Activated naive CD8-positive, alpha-beta T cell treated with anti-CD3 and anti-CD28 coated beads, Interleukin-2, amount 50 U/mL, for 24 hours (primary cell): Measurements from ENCODE around the gene PURB.
"Not testable (repeated sequence)": the region's sequence is repeated elsewhere in the genome, so short reads cannot be mapped to it uniquely, and the experiment has no call there.

Source experiments
- ATAC-seq: fragments of 150-1000 bp; cut with Tn5 transposase; one replicate; pipeline ENCODE4 v1.10.0; 2021
- DNase-seq: peaks from one replicate; pipeline ENCODE4 v3.0.0; 2021
- H3K27ac Mint-ChIP-seq: one replicate; pipeline ENCODE4 v1.8.0; 2021; ENCODE audit warnings: mild to moderate bottlenecking, mixed read lengths
- H3K27me3 Mint-ChIP-seq: one replicate; pipeline ENCODE4 v1.8.0; 2021; ENCODE audit warnings: mixed read lengths
- H3K36me3 Mint-ChIP-seq: one replicate; pipeline ENCODE4 v1.8.0; 2021; ENCODE audit warnings: low read depth, mixed read lengths
- H3K4me1 Mint-ChIP-seq: one replicate; pipeline ENCODE4 v1.8.0; 2021; ENCODE audit warnings: mixed read lengths
- H3K4me3 Mint-ChIP-seq: one replicate; pipeline ENCODE4 v1.8.0; 2021; ENCODE audit warnings: mild to moderate bottlenecking, moderate library complexity, mixed read lengths
- H3K9me3 Mint-ChIP-seq: one replicate; pipeline ENCODE4 v1.8.0; 2021; ENCODE audit warnings: mixed read lengths

PURB gene

DNA sequence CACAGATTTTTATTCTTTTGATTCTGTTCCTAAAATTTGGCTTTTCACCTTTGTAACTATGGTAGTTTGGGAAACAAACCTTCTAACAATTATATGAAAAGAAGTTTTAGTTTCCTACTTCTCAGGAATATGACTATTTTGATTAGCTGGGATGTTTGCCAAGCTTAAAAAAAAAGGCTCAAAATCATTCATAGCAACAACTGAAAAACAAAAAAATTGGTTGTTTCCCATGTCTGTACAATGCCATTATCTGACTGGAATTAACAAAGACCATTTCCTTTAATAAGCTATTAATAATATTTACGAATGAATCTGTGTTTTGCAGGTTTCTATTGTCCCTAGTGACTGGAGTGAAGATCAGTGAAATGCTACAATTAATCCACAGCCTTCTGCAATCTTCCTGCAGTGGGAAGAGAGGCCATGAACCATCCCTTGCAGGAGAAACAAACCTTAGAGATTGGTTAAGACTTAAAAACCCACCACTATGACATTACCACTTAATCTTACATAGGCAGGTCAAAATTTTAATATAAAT, 4.2 kb downstream of the PURB start:
- DNase-seq (no peak), ATAC-seq (no peak)
- Mint-ChIP-seq H3K27me3 (no peaks in the 10 kb centered on the region), H3K36me3 (peaks cover 59% of the 10 kb centered on the region), H3K4me1 (peaks cover 63% of the 10 kb centered on the region), H3K9me3 (no peaks in the 10 kb centered on the region), H3K4me3 (peak overlapping the region; percentile 95), H3K27ac (peak overlapping the region; percentile 71)

DNA sequence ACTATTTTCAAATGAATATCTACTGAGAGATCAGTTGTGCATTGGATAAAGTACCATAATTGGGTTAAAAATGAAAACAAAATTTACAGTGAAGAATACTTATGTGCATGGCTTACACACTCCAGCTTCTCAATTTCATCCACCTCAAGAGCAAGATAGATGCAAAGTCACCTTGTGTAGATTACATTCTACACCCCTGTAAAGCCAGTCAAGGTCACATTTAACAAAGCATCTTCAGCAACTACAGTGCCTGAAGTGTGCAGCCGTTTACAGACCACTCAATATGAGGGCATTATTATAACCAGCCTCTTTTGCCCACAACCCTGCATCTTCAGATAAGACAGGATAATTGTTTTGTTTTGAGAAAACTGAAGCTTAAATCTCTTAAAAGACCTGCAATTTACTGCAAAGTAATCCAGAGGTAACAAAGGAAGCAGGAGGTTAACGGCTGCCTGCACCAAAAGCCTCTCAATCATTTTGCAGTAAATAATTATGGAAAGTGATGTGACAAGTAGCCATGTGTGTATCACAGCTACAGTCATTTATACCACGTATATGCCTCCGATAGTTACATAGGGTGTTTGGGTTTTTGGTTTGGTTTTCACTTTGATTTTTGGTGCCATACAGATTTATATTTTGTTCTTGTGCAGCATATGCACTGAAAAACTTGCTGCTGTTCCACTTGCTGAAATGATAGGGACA, 4.9 kb downstream of the PURB start:
- H3K9me3 Mint-ChIP-seq, result no peaks in the 10 kb centered on the region
- H3K36me3 Mint-ChIP-seq, result peaks cover 59% of the 10 kb centered on the region
- no peaks in the 10 kb centered on the region for H3K27me3 Mint-ChIP-seq
- peaks cover 61% of the 10 kb centered on the region for H3K4me1 Mint-ChIP-seq
- ATAC-seq, result no peak
- peak overlapping the region; percentile 12 for H3K27ac Mint-ChIP-seq
- no peak for DNase-seq
- H3K4me3 Mint-ChIP-seq, result peak overlapping the region; percentile 95

DNA sequence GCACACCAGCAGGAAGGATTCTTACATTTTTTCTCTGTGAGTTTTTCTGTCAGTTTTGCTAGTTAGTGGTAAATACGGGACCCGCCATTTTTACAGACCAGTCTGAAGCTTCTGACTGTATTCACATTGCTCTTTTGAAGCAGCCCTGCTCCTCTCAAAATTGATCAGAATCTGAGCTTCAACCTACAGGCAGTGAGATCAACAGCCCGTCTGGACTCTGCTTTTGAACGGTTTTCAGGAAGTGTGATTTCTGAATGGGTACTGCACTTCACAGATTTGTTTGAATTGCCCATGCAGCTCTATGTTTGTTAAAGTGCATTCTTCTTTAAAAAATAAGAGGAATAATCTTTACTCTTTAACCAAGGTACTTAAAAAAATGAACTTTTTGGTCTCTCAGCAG, 8.9 kb downstream of the PURB start:
- no peaks in the 10 kb centered on the region for H3K9me3 Mint-ChIP-seq
- DNase-seq (no peak), ATAC-seq (no peak)
- peaks cover 33% of the 10 kb centered on the region for H3K4me1 Mint-ChIP-seq
- no peaks in the 10 kb centered on the region for H3K27me3 Mint-ChIP-seq
- no peak overlapping the region for H3K27ac Mint-ChIP-seq
- H3K4me3 Mint-ChIP-seq, result no peak overlapping the region
- H3K36me3 Mint-ChIP-seq, result peaks cover 34% of the 10 kb centered on the region

DNA sequence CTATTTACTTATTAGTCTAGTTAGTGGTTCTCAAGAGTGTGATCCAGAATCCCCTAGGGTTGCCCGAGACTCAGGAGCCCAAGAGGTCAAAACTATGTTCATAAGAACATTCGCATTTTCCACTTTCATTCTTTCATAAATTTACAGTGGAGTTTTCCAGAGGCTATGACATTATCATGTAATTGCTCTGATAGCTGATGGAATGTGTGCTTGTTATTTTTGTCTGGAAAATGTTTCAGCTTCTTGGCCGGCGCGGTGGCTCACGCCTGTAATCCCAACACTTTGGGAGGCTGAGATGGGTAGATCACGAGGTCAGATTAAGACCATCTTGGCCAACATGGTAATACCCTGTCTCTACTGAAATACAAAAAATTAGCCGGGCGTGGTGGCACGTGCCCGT, 10.1 kb downstream of the PURB start:
- H3K4me1 Mint-ChIP-seq, result peaks cover 22% of the 10 kb centered on the region
- H3K4me3 Mint-ChIP-seq, result no peak overlapping the region
- ATAC-seq, result no peak
- no peaks in the 10 kb centered on the region for H3K9me3 Mint-ChIP-seq
- peaks cover 23% of the 10 kb centered on the region for H3K36me3 Mint-ChIP-seq
- no peaks in the 10 kb centered on the region for H3K27me3 Mint-ChIP-seq
- no peak for DNase-seq
- no peak overlapping the region for H3K27ac Mint-ChIP-seq

DNA sequence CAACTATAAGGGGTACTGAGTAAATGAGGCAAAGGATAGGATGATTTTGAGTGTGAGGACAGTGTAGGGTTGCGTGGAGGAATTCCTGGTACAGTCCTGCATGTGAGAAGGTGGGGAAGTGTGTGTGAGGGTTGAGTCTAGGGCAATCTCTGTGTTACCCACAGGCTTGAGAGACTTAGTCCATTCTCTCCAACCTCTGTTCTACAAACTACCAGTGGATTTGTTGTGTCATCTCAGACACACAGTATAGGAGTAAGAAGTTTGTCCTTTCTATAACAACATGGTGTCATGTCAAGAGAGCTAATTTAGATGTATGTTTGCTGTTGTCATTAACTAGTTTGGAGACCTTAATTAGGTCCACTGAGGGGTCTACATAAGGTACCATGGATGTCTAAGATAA, 12.5 kb downstream of the PURB start:
- Mint-ChIP-seq H3K4me3 (no peak overlapping the region), H3K27ac (no peak overlapping the region)

DNA sequence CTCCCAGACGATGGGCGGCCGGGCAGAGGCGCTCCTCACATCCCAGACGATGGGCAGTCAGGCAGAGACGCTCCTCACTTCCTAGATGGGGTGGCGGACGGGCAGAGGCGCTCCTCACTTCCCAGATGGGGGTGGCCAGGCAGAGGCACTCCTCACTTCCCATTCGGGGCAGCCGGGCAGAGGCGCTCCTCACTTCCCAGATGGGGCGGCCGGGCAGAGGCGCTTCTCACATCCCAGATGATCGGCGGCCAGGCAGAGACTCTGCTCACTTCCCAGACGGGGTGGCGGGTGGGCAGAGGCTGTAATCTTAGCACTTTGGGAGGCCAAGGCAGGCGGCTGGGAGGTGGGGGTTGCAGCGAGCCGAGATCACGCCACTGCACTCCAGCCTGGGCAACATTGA, 13.4 kb downstream of the PURB start:
- not testable (repeated sequence) for H3K9me3 Mint-ChIP-seq, H3K27me3 Mint-ChIP-seq, H3K4me3 Mint-ChIP-seq, H3K27ac Mint-ChIP-seq, ATAC-seq, H3K36me3 Mint-ChIP-seq, DNase-seq
- H3K4me1 Mint-ChIP-seq, result peaks cover 14% of the 10 kb centered on the region

More for the DNA sequence above, 12.5 kb downstream of the PURB start:
- no peak for ATAC-seq
- H3K9me3 Mint-ChIP-seq, result no peaks in the 10 kb centered on the region
- peaks cover 8% of the 10 kb centered on the region for H3K36me3 Mint-ChIP-seq
- no peak for DNase-seq
- peaks cover 10% of the 10 kb centered on the region for H3K4me1 Mint-ChIP-seq
- no peaks in the 10 kb centered on the region for H3K27me3 Mint-ChIP-seq

DNA sequence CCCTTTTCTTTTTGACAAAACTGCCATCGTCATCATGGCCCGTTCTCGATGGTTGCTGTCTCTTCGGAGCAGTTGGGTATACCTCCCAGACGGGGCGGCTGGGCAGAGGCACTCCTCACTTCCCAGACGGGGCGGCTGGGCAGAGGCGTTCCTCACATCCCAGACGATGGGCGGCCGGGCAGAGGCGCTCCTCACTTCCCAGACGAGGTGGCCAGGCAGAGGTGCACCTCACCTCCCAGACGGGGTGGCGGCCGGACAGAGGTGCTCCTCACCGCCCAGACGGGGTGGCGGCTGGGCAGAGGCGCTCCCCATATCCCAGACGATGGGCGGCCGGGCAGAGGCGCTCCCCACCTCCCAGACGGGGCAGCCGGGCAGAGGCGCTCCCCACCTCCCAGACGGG, 14.6 kb downstream of the PURB start:
- H3K4me1 Mint-ChIP-seq, result peaks cover 10% of the 10 kb centered on the region
- DNase-seq, H3K27me3 Mint-ChIP-seq, H3K4me3 Mint-ChIP-seq, H3K9me3 Mint-ChIP-seq, ATAC-seq, H3K27ac Mint-ChIP-seq, H3K36me3 Mint-ChIP-seq: not testable (repeated sequence)

DNA sequence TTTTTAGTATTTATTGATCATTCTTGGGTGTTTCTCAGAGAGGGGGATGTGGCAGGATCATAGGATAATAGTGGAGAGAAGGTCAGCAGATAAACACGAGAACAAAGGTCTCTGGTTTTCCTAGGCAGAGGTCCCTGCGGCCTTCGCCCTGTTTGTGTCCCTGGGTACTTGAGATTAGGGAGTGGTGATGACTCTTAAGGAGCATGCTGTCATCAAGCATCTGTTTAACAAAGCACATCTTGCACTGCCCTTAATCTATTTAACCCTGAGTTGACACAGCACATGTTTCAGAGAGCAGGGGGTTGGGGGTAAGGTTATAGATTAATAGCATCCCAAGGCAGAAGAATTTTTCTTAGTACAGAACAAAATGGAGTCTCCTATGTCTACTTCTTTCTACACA, 15.0 kb downstream of the PURB start:
- H3K4me3 Mint-ChIP-seq, H3K9me3 Mint-ChIP-seq, H3K4me1 Mint-ChIP-seq, H3K36me3 Mint-ChIP-seq, ATAC-seq, H3K27ac Mint-ChIP-seq, H3K27me3 Mint-ChIP-seq, DNase-seq: not testable (repeated sequence)

DNA sequence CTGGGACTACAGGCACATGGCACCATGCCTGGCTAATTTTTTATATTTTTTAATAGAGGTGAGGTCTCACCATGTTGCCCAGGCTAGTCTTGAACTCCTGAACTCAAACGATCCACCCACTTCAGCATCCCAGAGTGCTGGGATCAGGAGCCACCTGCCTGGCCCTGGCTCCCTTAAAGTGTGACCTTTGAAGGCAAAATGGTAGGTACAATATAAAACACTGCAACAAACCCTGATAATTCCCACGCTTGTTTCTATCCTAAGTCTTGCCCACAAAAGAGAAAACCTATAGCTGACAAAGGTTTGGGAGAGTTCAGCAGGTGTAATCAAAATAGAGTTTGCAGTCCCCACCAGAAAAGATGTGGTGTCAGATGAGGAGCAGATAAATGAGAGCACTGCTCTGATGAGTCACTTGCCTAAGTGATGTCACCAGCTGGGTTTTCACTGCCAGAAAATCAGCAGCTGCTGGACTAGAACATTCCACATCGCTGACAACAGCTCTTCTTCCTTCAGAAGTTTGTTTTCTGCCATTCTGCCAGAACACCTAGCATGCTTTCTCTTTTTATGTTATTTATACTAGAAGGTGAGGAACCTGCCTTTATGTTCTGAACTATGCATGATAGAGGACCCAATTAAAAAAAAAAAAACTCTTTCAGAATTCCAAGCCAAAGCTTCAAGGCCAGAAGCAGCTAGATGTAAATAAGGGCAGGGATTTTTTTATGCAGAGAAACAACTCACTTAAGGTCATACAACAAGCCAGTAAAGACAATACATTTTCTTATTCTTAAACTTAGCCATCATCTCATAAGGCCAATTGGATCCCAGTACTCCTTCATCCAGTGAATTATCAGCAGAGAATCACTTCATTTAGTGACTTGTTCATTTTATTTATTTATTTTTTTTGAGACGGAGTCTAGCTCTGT, 18.0 kb downstream of the PURB start:
- H3K4me1 Mint-ChIP-seq, result peaks cover 7% of the 10 kb centered on the region
- H3K27ac Mint-ChIP-seq, result no peak overlapping the region
- no peak for DNase-seq

DNA sequence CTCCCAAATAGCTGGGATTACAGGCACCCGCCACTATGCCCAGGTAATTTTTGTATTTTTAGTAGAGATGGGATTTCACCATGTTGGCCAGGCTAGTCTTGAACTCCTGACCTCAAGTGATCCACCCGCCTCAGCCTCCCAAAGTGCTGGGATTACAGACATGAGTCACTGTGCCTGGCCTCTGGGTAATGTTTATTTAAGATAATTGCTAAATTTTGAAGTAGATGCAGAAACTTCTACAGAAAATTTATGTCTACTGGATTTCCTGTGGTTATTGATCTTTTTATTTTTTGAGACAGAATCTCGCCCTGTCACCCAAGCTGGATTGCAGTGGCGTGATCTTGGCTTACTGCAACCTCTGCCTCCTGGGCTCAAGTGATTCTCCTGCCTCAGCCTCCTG, 23.4 kb downstream of the PURB start:
- H3K27me3 Mint-ChIP-seq, H3K4me3 Mint-ChIP-seq, H3K36me3 Mint-ChIP-seq, ATAC-seq, H3K9me3 Mint-ChIP-seq, H3K27ac Mint-ChIP-seq, DNase-seq: not testable (repeated sequence)
- H3K4me1 Mint-ChIP-seq, result peaks cover 13% of the 10 kb centered on the region

More for the DNA sequence above, 18.0 kb downstream of the PURB start:
- no peaks in the 10 kb centered on the region for H3K9me3 Mint-ChIP-seq
- no peaks in the 10 kb centered on the region for H3K36me3 Mint-ChIP-seq
- no peak overlapping the region for H3K4me3 Mint-ChIP-seq
- H3K27me3 Mint-ChIP-seq, result no peaks in the 10 kb centered on the region
- peak; percentile 86 for ATAC-seq

DNA sequence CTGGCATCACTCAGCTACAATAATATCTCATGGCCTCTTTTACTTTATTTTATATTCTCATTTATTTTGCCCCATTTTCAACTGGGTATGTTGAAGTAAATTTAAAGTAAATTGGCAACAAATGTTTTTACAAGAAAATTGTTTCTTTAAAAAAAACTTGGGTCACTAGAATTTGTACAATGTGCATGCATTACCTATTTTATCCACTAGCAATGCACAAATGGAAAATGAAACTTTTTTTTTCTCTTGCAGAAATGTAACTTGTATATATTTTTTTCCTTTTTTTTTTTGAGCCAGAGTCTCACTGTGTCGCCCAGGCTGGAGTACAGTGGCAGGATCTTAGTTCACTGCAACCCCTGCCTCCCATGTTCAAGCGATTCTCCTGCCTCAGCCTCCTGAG, 27.2 kb downstream of the PURB start:
- Mint-ChIP-seq H3K27ac (no peak overlapping the region), H3K27me3 (no peaks in the 10 kb centered on the region), H3K36me3 (no peaks in the 10 kb centered on the region), H3K4me3 (no peak overlapping the region), H3K9me3 (no peaks in the 10 kb centered on the region), H3K4me1 (peaks cover 24% of the 10 kb centered on the region)
- DNase-seq (no peak), ATAC-seq (no peak)

DNA sequence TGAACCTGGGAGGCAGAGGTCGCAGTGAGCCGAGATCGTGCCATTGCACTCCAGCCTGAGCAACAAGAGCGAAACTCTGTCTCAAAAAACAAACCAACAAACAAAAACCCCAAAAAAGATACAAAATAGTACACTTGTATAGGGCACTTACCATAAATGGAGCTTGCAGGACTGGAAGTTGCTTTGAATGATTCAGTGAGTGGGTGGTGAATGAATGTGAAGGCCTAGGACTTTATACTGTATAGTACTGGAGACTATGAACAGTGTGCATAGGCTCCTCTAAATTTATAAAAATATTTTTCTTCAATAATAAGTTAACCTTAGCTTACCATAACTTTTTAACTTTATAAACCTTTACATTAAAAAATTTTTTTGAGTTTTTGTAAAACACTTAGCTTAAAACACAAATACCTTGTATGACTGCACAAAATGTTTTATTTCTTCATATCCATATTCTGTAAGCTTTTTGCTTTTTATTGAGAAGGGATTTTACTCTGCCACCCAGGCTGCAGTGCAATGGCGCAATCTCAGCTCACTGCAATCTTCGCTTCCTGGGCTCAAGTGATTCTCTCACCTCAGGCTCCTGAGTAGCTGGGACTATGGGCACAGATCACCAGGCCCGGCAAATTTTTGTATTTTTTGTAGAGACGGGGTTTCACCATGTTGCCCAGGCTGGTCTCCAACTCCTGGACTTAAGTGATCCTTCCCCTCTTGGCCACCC, 30.5 kb downstream of the PURB start:
- ATAC-seq (no peak), DNase-seq (no peak)
- Mint-ChIP-seq H3K36me3 (no peaks in the 10 kb centered on the region), H3K27me3 (no peaks in the 10 kb centered on the region), H3K9me3 (no peaks in the 10 kb centered on the region), H3K4me3 (no peak overlapping the region), H3K27ac (no peak overlapping the region), H3K4me1 (peaks cover 32% of the 10 kb centered on the region)

DNA sequence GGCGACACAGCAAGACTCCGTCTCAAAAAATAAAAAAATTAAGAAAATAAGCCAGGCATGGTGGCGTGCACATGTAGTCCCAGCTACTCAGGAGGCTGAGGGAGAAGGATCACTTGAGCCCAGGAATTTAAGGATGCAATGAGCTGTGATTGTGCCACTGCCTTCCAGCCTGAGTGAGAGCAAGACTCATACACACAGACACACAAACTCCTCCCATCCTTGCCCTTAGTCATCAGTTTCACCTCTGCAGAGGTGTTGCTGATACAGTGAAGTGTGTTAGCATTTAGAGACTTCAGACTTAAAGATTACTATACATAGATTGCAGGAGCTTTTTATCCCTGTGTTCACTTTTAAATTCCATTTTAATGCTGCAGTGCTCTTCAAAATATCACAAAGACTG, 31.9 kb downstream of the PURB start:
- Mint-ChIP-seq H3K4me3 (no peak overlapping the region), H3K27me3 (no peaks in the 10 kb centered on the region)
- peak; percentile 72 for ATAC-seq

DNA sequence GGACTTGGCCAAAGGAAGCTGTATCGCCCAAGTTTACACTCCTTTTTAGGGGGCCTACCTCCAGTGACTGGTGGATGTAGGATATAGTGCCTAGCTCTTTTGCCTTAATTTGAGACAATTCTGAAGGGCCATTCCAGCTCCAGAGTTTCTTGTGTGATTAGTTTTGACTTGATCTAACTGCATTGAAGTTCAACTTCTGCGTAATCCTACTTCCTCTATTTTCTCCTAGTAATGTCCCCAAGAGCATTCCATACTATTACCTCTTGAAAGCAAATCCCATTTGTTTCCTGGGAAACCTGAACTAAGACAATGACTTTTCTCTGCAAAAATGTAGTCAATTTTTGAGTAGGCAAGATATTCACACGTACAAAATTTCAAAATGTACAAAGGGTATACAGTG, 32.7 kb downstream of the PURB start:
- Mint-ChIP-seq H3K27me3 (peaks cover 2% of the 10 kb centered on the region), H3K36me3 (peaks cover 3% of the 10 kb centered on the region), H3K4me1 (peaks cover 39% of the 10 kb centered on the region), H3K4me3 (no peak overlapping the region), H3K27ac (no peak overlapping the region), H3K9me3 (no peaks in the 10 kb centered on the region)
- DNase-seq (no peak), ATAC-seq (no peak)

More for the DNA sequence above, 31.9 kb downstream of the PURB start:
- no peaks in the 10 kb centered on the region for H3K36me3 Mint-ChIP-seq
- no peaks in the 10 kb centered on the region for H3K9me3 Mint-ChIP-seq
- H3K4me1 Mint-ChIP-seq, result peaks cover 44% of the 10 kb centered on the region
- DNase-seq, result peak; percentile 20
- H3K27ac Mint-ChIP-seq, result no peak overlapping the region
